Central memory CD8-positive, alpha-beta T cell (primary cell): ENCODE results near the gene OTOS.
A peak's percentile ranks its signal among the peaks of the same experiment; 100 is the strongest.

Source experiments
- ATAC-seq: fragments of 150-1000 bp; cut with Tn5 transposase; replicated peaks from 2 replicates; pipeline ENCODE4 v1.10.0; 2022; ENCODE audit warnings: mild to moderate bottlenecking, moderate FRiP score, moderate number of reproducible peaks; ENCODE audit not compliant: poor library complexity, severe bottlenecking; ENCODE audit errors: extremely low read depth
- DNase-seq, 2 donors: peaks; one replicate each; pipeline ENCODE4 v3.0.0; 2021; ENCODE audit warnings: low spot score in 2 of 2
- H3K27ac Mint-ChIP-seq: one replicate; pipeline ENCODE4 v1.8.0; 2022; ENCODE audit warnings: low read depth, mild to moderate bottlenecking, moderate library complexity, mixed read lengths
- H3K27me3 Mint-ChIP-seq: one replicate; pipeline ENCODE4 v1.8.0; 2022; ENCODE audit warnings: mixed read lengths
- H3K36me3 Mint-ChIP-seq: one replicate; pipeline ENCODE4 v1.8.0; 2022; ENCODE audit warnings: mild to moderate bottlenecking, moderate library complexity, mixed read lengths; ENCODE audit not compliant: insufficient read depth
- H3K4me1 Mint-ChIP-seq: one replicate; pipeline ENCODE4 v1.8.0; 2022; ENCODE audit warnings: mixed read lengths
- H3K4me3 Mint-ChIP-seq: one replicate; pipeline ENCODE4 v1.8.0; 2022; ENCODE audit warnings: mild to moderate bottlenecking, moderate library complexity, mixed read lengths
- H3K9me3 Mint-ChIP-seq: one replicate; pipeline ENCODE4 v1.8.0; 2022; ENCODE audit warnings: mixed read lengths

Gene OTOS

GRCh38 chr2:240136013-240136670 is 4.3 kb downstream of the OTOS start, which contains the start of gene COPS9:
Gene COPS9, minus strand, starts transcription at chr2:240136305. Its CDS starts 21 bp downstream, at chr2:240136284.
- peak within 1 kb of the TSS; percentile 93 for H3K27ac Mint-ChIP-seq
- peaks cover 13% of the 10 kb centered on the region for H3K36me3 Mint-ChIP-seq
- peak; percentile 73 to 74 for DNase-seq
- H3K27me3 Mint-ChIP-seq, result no peaks in the 10 kb centered on the region
- H3K4me1 Mint-ChIP-seq, result peaks cover 26% of the 10 kb centered on the region
- peak; percentile 95 for ATAC-seq
- peak within 1 kb of the TSS; percentile 92 for H3K4me3 Mint-ChIP-seq
- H3K9me3 Mint-ChIP-seq, result no peaks in the 10 kb centered on the region

GRCh38 chr2:240135706-240136012 is 4.8 kb downstream of the OTOS start:
- DNase-seq (no peak), ATAC-seq (peak; percentile 10)
- Mint-ChIP-seq H3K27ac (peak overlapping the region; percentile 93), H3K4me3 (peak overlapping the region; percentile 92), H3K27me3 (no peaks in the 10 kb centered on the region), H3K9me3 (no peaks in the 10 kb centered on the region), H3K36me3 (peaks cover 17% of the 10 kb centered on the region), H3K4me1 (peaks cover 26% of the 10 kb centered on the region)

GRCh38 chr2:240134956-240135520 is 5.4 kb downstream of the OTOS start:
- H3K9me3 Mint-ChIP-seq, result no peaks in the 10 kb centered on the region
- H3K36me3 Mint-ChIP-seq, result peaks cover 17% of the 10 kb centered on the region
- no peaks in the 10 kb centered on the region for H3K27me3 Mint-ChIP-seq
- H3K4me3 Mint-ChIP-seq, result peak overlapping the region; percentile 92
- ATAC-seq (no peak), DNase-seq (no peak)
- H3K27ac Mint-ChIP-seq, result peak overlapping the region; percentile 93
- H3K4me1 Mint-ChIP-seq, result peaks cover 26% of the 10 kb centered on the region

- Mint-ChIP-seq H3K36me3 (peaks cover 19% of the 10 kb centered on the region), H3K4me1 (peaks cover 26% of the 10 kb centered on the region), H3K27me3 (no peaks in the 10 kb centered on the region), H3K9me3 (no peaks in the 10 kb centered on the region), H3K4me3 (peak overlapping the region; percentile 92), H3K27ac (no peak overlapping the region)
- no peak for DNase-seq
- ATAC-seq, result no peak
Observed at GRCh38 chr2:240134466-240134865, 6.0 kb downstream of the OTOS start.

- Mint-ChIP-seq H3K36me3 (peaks cover 20% of the 10 kb centered on the region), H3K4me1 (peaks cover 26% of the 10 kb centered on the region), H3K27ac (peak overlapping the region; percentile 68), H3K27me3 (no peaks in the 10 kb centered on the region), H3K9me3 (no peaks in the 10 kb centered on the region), H3K4me3 (no peak overlapping the region)
- DNase-seq (no peak), ATAC-seq (no peak)
Observed at GRCh38 chr2:240133401-240133800, 7.1 kb downstream of the OTOS start.

- Mint-ChIP-seq H3K9me3 (no peaks in the 10 kb centered on the region), H3K27me3 (no peaks in the 10 kb centered on the region), H3K4me3 (no peak overlapping the region), H3K36me3 (peaks cover 21% of the 10 kb centered on the region), H3K4me1 (peaks cover 26% of the 10 kb centered on the region), H3K27ac (no peak overlapping the region)
- no peak for ATAC-seq
- DNase-seq, result no peak
Observed at GRCh38 chr2:240132651-240132980, 7.8 kb downstream of the OTOS start.

GRCh38 chr2:240131941-240132650 is 8.4 kb downstream of the OTOS start:
- Mint-ChIP-seq H3K27ac (no peak overlapping the region), H3K9me3 (no peaks in the 10 kb centered on the region), H3K27me3 (no peaks in the 10 kb centered on the region), H3K4me1 (peaks cover 22% of the 10 kb centered on the region), H3K36me3 (peaks cover 21% of the 10 kb centered on the region), H3K4me3 (no peak overlapping the region)
- ATAC-seq (no peak), DNase-seq (no peak)

- no peaks in the 10 kb centered on the region for H3K27me3 Mint-ChIP-seq
- peaks cover 19% of the 10 kb centered on the region for H3K4me1 Mint-ChIP-seq
- peaks cover 20% of the 10 kb centered on the region for H3K36me3 Mint-ChIP-seq
- DNase-seq (no peak), ATAC-seq (no peak)
- no peak overlapping the region for H3K27ac Mint-ChIP-seq
- H3K9me3 Mint-ChIP-seq, result no peaks in the 10 kb centered on the region
- H3K4me3 Mint-ChIP-seq, result no peak overlapping the region
Observed at GRCh38 chr2:240131296-240131695, 9.2 kb downstream of the OTOS start.

GRCh38 chr2:240130393-240131195 is 9.9 kb downstream of the OTOS start:
- DNase-seq (no peak), ATAC-seq (no peak)
- Mint-ChIP-seq H3K36me3 (peaks cover 16% of the 10 kb centered on the region), H3K4me1 (peaks cover 16% of the 10 kb centered on the region), H3K27me3 (no peaks in the 10 kb centered on the region), H3K4me3 (no peak overlapping the region), H3K27ac (no peak overlapping the region), H3K9me3 (no peaks in the 10 kb centered on the region)

- Mint-ChIP-seq H3K27me3 (no peaks in the 10 kb centered on the region), H3K36me3 (peaks cover 16% of the 10 kb centered on the region), H3K4me1 (peaks cover 8% of the 10 kb centered on the region), H3K4me3 (no peak overlapping the region), H3K9me3 (no peaks in the 10 kb centered on the region), H3K27ac (no peak overlapping the region)
- no peak for DNase-seq
- no peak for ATAC-seq
Observed at GRCh38 chr2:240129731-240130392, 10.6 kb downstream of the OTOS start.

GRCh38 chr2:240129311-240129710 is 11.1 kb downstream of the OTOS start:
- Mint-ChIP-seq H3K27ac (no peak overlapping the region), H3K4me3 (no peak overlapping the region), H3K27me3 (no peaks in the 10 kb centered on the region), H3K9me3 (no peaks in the 10 kb centered on the region), H3K4me1 (peaks cover 3% of the 10 kb centered on the region), H3K36me3 (peaks cover 16% of the 10 kb centered on the region)
- ATAC-seq, result no peak
- no peak for DNase-seq

- DNase-seq (no peak), ATAC-seq (no peak)
- no peaks in the 10 kb centered on the region for H3K9me3 Mint-ChIP-seq
- H3K27ac Mint-ChIP-seq, result no peak overlapping the region
- H3K27me3 Mint-ChIP-seq, result no peaks in the 10 kb centered on the region
- peaks cover 15% of the 10 kb centered on the region for H3K36me3 Mint-ChIP-seq
- H3K4me3 Mint-ChIP-seq, result no peak overlapping the region
- no peaks in the 10 kb centered on the region for H3K4me1 Mint-ChIP-seq
Observed at GRCh38 chr2:240128608-240129145, 11.8 kb downstream of the OTOS start.
